PC-9 (cell line): Measurements from ENCODE around the gene FGD2. TPM values are rescaled to one million over a fixed set of nuclear protein-coding genes. Genes with fewer than 3 reads are reported as not detected.

ENCODE experiments used
- BruUV-seq: library from RNA; stranded (reverse); fragments of 400-500 nt; replicated peaks from 2 replicates; lab custom pipeline; 2021; lab: Mats Ljungman, UMichigan
- CTCF ChIA-PET: fragments of 300-600 bp; sonication (Branson Sonifier 250); formaldehyde crosslinking; loops from one replicate; lab custom pipeline; 2022; ENCODE audit warnings: antibody characterized with exemption; lab: Charles Lee
- POLR2A ChIA-PET: fragments of 300-600 bp; sonication (Branson Sonifier 250); formaldehyde crosslinking; loops from one replicate; lab custom pipeline; 2022; ENCODE audit warnings: antibody characterized with exemption; ENCODE audit not compliant: unreplicated experiment; lab: Charles Lee
- DNase-seq, 2 experiments: peaks; one replicate each; pipeline versions ENCODE4 v3.0.0 to v3.0.0-alpha.2; 2015 to 2022; ENCODE audit warnings: mixed read lengths in 1 of 2
- H2AFZ ChIP-seq: fragments of 200-600 bp; sonication (generic); 2 replicates; pipeline ENCODE4 v1.8.1; 2017; ENCODE audit warnings: antibody characterized with exemption
- H3F3A ChIP-seq: fragments of 200-600 bp; sonication (generic); 2 replicates; pipeline ENCODE4 v1.8.1; 2017; ENCODE audit warnings: antibody characterized with exemption, mild to moderate bottlenecking, low read depth; ENCODE audit not compliant: insufficient read depth
- H3K27ac ChIP-seq: fragments of 200-600 bp; sonication (generic); 2 replicates; pipeline ENCODE4 v1.6.1; 2016; ENCODE audit warnings: mixed run types
- H3K27me3 ChIP-seq: fragments of 200-600 bp; sonication (generic); 2 replicates; pipeline ENCODE4 v1.6.1; 2016; ENCODE audit warnings: low read depth, mixed run types; ENCODE audit not compliant: insufficient read depth
- H3K36me3 ChIP-seq: fragments of 200-600 bp; sonication (generic); 2 replicates; pipeline ENCODE4 v1.6.1; 2016; ENCODE audit warnings: low read depth, mixed run types
- H3K4me1 ChIP-seq: fragments of 200-600 bp; sonication (generic); replicated peaks from 2 replicates; pipeline ENCODE4 v1.6.1; 2016; ENCODE audit warnings: mixed run types; ENCODE audit not compliant: insufficient read depth
- H3K4me2 ChIP-seq: fragments of 200-600 bp; sonication (generic); 2 replicates; pipeline ENCODE4 v1.6.1; 2017; ENCODE audit warnings: mixed run types
- H3K4me3 ChIP-seq: fragments of 200-600 bp; sonication (generic); 2 replicates; pipeline ENCODE4 v1.6.1; 2016; ENCODE audit warnings: mixed run types
- H3K79me2 ChIP-seq: fragments of 200-600 bp; sonication (generic); 2 replicates; pipeline ENCODE4 v1.6.1; 2017; ENCODE audit warnings: low read depth, mixed run types
- H3K9me2 ChIP-seq: fragments of 200-600 bp; sonication (generic); 2 replicates; pipeline ENCODE4 v1.8.1; 2017; ENCODE audit warnings: mild to moderate bottlenecking; ENCODE audit not compliant: insufficient read depth
- H3K9me3 ChIP-seq: fragments of 200-600 bp; sonication (generic); 2 replicates; pipeline ENCODE4 v1.8.1; 2016; ENCODE audit warnings: low read depth; ENCODE audit not compliant: insufficient read depth
- H4K20me1 ChIP-seq: fragments of 200-600 bp; sonication (generic); 2 replicates; pipeline ENCODE4 v1.8.1; 2017; ENCODE audit not compliant: insufficient read depth
- CTCF ChIP-seq: fragments of 200-600 bp; sonication (generic); conservative IDR thresholded peaks from 2 replicates; pipeline ENCODE4 v1.6.1; 2017; ENCODE audit warnings: mixed run types, antibody characterized with exemption, mild to moderate bottlenecking, moderate library complexity
- EZH2 ChIP-seq: fragments of 200-600 bp; sonication (generic); IDR thresholded peaks from 2 replicates; pipeline ENCODE4 v1.8.0; 2017; ENCODE audit warnings: antibody characterized with exemption, low read depth
- intact Hi-C: fragments of 100-400 bp; cut with micrococcal nuclease; formaldehyde crosslinking; loops from one replicate; pipeline ENCODE4 v1.10.0; 2022; ENCODE audit not compliant: unreplicated experiment
- total RNA-seq: library from RNA; stranded (reverse); gene quantifications from 2 replicates; pipeline ENCODE4 v1.2.3, GENCODE V29; 2021

FGD2 gene
- total RNA-seq, 1 experiment from 2014 or later = 0.50 TPM

- Histone ChIP-seq H3K4me1 (0 out of 2 replicates have a peak, but pooled peaks cover 4% of the 10 kb centered on the region), H2AFZ (no peak overlapping the region), H3K9me3 (no peaks in the 10 kb centered on the region), H3K9me2 (no peaks in the 10 kb centered on the region), H4K20me1 (peaks cover 36% of the 10 kb centered on the region), H3K4me2 (no peak overlapping the region), H3F3A (0 out of 2 replicates have a peak, but pooled peaks cover 5% of the 10 kb centered on the region), H3K36me3 (peaks cover 51% of the 10 kb centered on the region), H3K79me2 (peaks cover 33% of the 10 kb centered on the region), H3K27ac (no peak overlapping the region), H3K27me3 (no peaks in the 10 kb centered on the region), H3K4me3 (no peak overlapping the region)
- ChIA-PET POLR2A (interaction anchor here (0.6 kb wide), 1 partner anchor 8 kb away, joined by 3 read pairs; no protein-coding TSS in a partner anchor), CTCF (no interaction called here)
- DNase-seq = no peak
- intact Hi-C loops = no loop called here
- no TSS peak for BruUV-seq
- TF ChIP-seq EZH2 (no peak), CTCF (no peak)
Observed at GRCh38 chr6:36976509-36976908, 28.9 kb upstream of the FGD2 start.

DNA sequence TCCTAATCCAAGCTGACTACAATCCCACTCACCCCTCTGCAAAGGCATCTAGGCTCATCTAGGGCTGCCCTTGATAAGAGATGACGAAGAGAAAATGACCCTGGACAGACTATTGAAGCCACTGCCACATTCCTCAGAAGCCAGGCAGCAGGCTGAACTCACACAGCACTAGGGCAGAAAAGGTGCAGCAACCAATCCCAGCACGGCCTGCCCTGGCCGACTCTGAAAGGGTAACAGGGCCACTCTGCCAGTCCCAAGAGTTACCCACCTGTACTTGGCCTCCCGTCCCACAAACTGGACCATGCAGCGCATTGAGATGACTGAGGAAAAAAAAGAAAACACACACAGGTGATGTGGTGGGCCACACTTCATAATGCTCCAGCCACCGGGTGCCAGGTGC, 28.5 kb upstream of the FGD2 start:
- Histone ChIP-seq H3K9me3 (no peaks in the 10 kb centered on the region), H3K4me1 (0 out of 2 replicates have a peak, but pooled peaks cover 4% of the 10 kb centered on the region), H2AFZ (no peak overlapping the region), H3K4me2 (no peak overlapping the region), H3K27ac (no peak overlapping the region), H3K9me2 (no peaks in the 10 kb centered on the region), H3K27me3 (no peaks in the 10 kb centered on the region), H3F3A (0 out of 2 replicates have a peak, but pooled peaks cover 5% of the 10 kb centered on the region), H3K4me3 (no peak overlapping the region), H3K79me2 (peaks cover 37% of the 10 kb centered on the region), H4K20me1 (peaks cover 41% of the 10 kb centered on the region), H3K36me3 (peaks cover 50% of the 10 kb centered on the region)
- ChIA-PET CTCF (interaction anchor here (0.6 kb wide), 1 partner anchor 102 kb away, joined by 3 read pairs; the partner anchor contains the start of gene PPIL1), POLR2A (no interaction called here)
- BruUV-seq = no TSS peak
- no peak for DNase-seq
- TF ChIP-seq CTCF (no peak), EZH2 (no peak)
- intact Hi-C loops = no loop called here

GRCh38 chr6:36977470-36977941, 27.9 kb upstream of the FGD2 start:
- no peaks in the 10 kb centered on the region for H3K9me3 ChIP-seq
- H3K79me2 ChIP-seq = peaks cover 43% of the 10 kb centered on the region
- no peak overlapping the region for H2AFZ ChIP-seq
- H3K27me3 ChIP-seq = no peaks in the 10 kb centered on the region
- H3K4me2 ChIP-seq = no peak overlapping the region
- H3F3A ChIP-seq = 0 out of 2 replicates have a peak, but pooled peaks cover 5% of the 10 kb centered on the region
- BruUV-seq = no TSS peak
- 0 out of 2 replicates have a peak, but pooled peaks cover 4% of the 10 kb centered on the region for H3K4me1 ChIP-seq
- H3K4me3 ChIP-seq = no peak overlapping the region
- POLR2A ChIA-PET = no interaction called here
- no peak for TF ChIP-seq EZH2
- no peak for TF ChIP-seq CTCF
- H3K27ac ChIP-seq = no peak overlapping the region
- CTCF ChIA-PET = interaction anchor here (0.6 kb wide), 1 partner anchor 103 kb away, joined by 3 read pairs; the partner anchor contains the start of gene PPIL1
- intact Hi-C loops = no loop called here
- H4K20me1 ChIP-seq = peaks cover 46% of the 10 kb centered on the region
- no peak for DNase-seq
- H3K9me2 ChIP-seq = no peaks in the 10 kb centered on the region
- peaks cover 47% of the 10 kb centered on the region for H3K36me3 ChIP-seq
